Amniotic stem cell (primary cell): ENCODE data around the gene PHF10.
"Not testable (repeated sequence)": the region's sequence is repeated elsewhere in the genome, so short reads cannot be mapped to it uniquely, and the experiment has no call there.

Experiments
- DNase-seq: peaks from one replicate; lab custom pipeline; 2025; lab: John Stamatoyannopoulos, UW

Gene PHF10

GRCh38 chr6:169723200-169723909 is 945 bp downstream of the PHF10 start:
- no peak for DNase-seq

- DNase-seq = no peak
These were observed 1.7 kb downstream of the PHF10 start for GRCh38 chr6:169722362-169723199.

GRCh38 chr6:169720207-169720855 is 4.0 kb downstream of the PHF10 start:
- no peak for DNase-seq

- no peak for DNase-seq
These were observed 5.2 kb downstream of the PHF10 start for GRCh38 chr6:169719117-169719516.

- DNase-seq = no peak
These were observed 9.7 kb downstream of the PHF10 start for GRCh38 chr6:169714595-169714994.

GRCh38 chr6:169714178-169714577 is 10.1 kb downstream of the PHF10 start:
- no peak for DNase-seq

GRCh38 chr6:169710009-169710408 is 14.3 kb downstream of the PHF10 start:
- no peak for DNase-seq

- no peak for DNase-seq
These were observed 15.0 kb downstream of the PHF10 start for GRCh38 chr6:169709293-169709692.

- DNase-seq = no peak
These were observed 16.5 kb downstream of the PHF10 start for GRCh38 chr6:169707772-169708171.

- DNase-seq = no peak
These were observed 21.5 kb downstream of the PHF10 start for GRCh38 chr6:169702840-169703246.

- peak; percentile 94 for DNase-seq
These were observed 22.1 kb downstream of the PHF10 start, which contains the start of the genes C6orf120 and WDR27 for GRCh38 chr6:169701954-169702839. Gene C6orf120 (plus strand): TSS chr6:169702126. CDS start chr6:169702460, 334 bp downstream. Gene WDR27 (minus strand): TSS chr6:169702029. CDS start chr6:169689005, 13,024 bp downstream.

- no peak for DNase-seq
These were observed 22.9 kb downstream of the PHF10 start for GRCh38 chr6:169701311-169701953.

- no peak for DNase-seq
These were observed 24.0 kb downstream of the PHF10 start for GRCh38 chr6:169700296-169700695.

- not testable (repeated sequence) for DNase-seq
These were observed 27.2 kb downstream of the PHF10 start for GRCh38 chr6:169697115-169697514.

- no peak for DNase-seq
These were observed 29.2 kb downstream of the PHF10 start for GRCh38 chr6:169695131-169695530.

GRCh38 chr6:169692516-169692915 is 31.8 kb downstream of the PHF10 start:
- DNase-seq = no peak

GRCh38 chr6:169691260-169691659 is 33.0 kb downstream of the PHF10 start:
- no peak for DNase-seq

GRCh38 chr6:169689287-169689686 is 35.0 kb downstream of the PHF10 start:
- no peak for DNase-seq

- DNase-seq = no peak
These were observed 38.4 kb downstream of the PHF10 start for GRCh38 chr6:169685860-169686259.

- DNase-seq = no peak
These were observed 40.2 kb downstream of the PHF10 start for GRCh38 chr6:169684056-169684455.

GRCh38 chr6:169678342-169678741 is 46.0 kb downstream of the PHF10 start:
- DNase-seq = no peak
